AG10803 (cell line): ENCODE measurements around the gene ATP1A4.
A peak's percentile ranks its signal among the peaks of the same experiment; 100 is the strongest.

Source experiments
- DNase-seq: peaks from one replicate; pipeline ENCODE4 v3.0.0; 2010; ENCODE audit warnings: low read depth
- H3K4me3 ChIP-seq: 2 replicates; pipeline ENCODE4 v1.5.1; 2011; ENCODE audit warnings: mild to moderate bottlenecking, low read length, control low read depth
- TF ChIP-seq, protein P1 (sequence below): conservative IDR thresholded peaks from 2 replicates; pipeline ENCODE4 v1.5.1; 2011; ENCODE audit warnings: mild to moderate bottlenecking, low read length, control low read depth, inconsistent platforms

ATP1A4 gene

DNA sequence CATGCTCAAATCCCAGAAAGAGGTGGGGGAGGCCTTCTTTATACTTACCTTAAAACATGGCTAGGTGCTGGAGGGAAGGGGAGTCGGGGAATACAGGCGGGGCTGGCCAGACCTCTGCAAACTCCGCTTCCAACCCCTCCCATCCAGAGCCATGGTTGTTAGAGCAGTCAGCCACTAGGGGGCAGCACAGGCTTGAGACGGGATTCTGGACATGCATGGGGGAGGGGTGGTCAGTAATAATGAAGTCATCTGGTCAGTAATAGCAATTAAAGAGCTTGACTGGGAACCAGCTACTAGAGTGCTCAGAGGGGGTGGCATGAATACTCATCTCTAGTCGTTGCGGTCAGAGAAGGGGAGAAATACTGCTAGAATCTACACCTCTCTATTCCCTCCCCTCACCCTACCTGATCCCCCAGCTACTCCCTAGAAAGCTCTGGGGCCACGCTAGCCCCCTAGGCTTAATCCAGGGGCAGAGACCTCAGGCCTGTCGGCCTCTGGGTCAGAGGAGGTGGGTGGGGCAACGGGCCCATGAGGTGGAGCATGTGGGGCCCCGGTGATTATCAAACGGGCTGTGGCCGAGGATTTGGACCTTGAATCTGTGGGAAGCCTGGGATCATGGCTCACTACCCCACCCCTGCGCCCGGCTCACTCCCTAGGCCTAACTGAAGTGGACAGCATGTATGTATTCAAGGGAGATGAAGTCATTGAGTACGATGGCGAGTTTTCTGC is 41.9 kb downstream of the ATP1A4 start:
- H3K4me3 ChIP-seq: no peak overlapping the region
- peak; percentile 82 for DNase-seq
- TF ChIP-seq, protein P1, sequence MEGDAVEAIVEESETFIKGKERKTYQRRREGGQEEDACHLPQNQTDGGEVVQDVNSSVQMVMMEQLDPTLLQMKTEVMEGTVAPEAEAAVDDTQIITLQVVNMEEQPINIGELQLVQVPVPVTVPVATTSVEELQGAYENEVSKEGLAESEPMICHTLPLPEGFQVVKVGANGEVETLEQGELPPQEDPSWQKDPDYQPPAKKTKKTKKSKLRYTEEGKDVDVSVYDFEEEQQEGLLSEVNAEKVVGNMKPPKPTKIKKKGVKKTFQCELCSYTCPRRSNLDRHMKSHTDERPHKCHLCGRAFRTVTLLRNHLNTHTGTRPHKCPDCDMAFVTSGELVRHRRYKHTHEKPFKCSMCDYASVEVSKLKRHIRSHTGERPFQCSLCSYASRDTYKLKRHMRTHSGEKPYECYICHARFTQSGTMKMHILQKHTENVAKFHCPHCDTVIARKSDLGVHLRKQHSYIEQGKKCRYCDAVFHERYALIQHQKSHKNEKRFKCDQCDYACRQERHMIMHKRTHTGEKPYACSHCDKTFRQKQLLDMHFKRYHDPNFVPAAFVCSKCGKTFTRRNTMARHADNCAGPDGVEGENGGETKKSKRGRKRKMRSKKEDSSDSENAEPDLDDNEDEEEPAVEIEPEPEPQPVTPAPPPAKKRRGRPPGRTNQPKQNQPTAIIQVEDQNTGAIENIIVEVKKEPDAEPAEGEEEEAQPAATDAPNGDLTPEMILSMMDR: peak; percentile 95

DNA sequence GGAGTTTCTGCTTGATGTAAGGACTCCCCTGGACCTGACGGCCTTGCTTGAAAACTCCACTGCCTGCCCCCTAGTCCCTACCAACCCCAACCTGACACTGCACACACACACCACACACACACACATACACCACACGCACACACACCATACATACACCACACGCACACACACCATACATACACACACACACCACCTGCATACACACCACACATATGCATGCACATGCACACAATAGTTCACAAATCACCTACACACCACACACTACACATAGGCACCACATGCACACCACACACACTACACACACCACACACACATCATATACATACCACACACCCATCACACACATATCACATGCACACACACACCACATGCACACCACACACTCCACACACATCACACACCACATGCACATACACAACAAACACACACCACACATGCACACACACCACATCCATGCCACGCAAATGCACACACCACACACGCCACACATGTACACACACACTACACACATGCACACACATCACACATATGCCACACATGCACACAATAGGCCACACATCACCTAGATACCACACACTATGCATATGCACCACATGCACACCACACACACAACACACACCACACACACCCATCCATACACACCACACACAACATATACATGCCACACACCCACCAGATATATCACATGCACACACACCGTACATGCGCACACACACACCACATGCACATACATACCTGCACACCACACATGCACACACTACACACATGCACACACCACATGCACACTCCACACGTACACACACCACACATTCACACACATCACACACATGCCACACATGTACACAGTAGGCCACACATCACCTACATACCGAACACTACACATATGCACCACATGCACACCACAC is 42.7 kb downstream of the ATP1A4 start:
- TF ChIP-seq, protein P1: no peak
- DNase-seq: no peak
- H3K4me3 ChIP-seq: no peak overlapping the region

DNA sequence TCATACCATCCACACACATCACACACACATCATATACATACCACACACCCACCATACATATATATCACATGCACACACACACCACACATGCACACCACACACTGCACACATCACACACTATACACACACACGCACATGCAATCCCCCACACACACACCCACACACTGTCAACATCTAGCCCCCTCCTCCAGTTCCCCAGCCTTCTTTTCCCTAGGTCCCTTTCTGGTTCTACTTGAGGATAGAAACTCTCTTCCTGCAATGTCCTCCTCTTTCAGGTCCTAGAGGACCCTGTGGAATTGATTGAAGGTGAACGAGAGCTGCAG is 43.3 kb downstream of the ATP1A4 start:
- DNase-seq: no peak
- TF ChIP-seq, protein P1: no peak
- no peak overlapping the region for H3K4me3 ChIP-seq

DNA sequence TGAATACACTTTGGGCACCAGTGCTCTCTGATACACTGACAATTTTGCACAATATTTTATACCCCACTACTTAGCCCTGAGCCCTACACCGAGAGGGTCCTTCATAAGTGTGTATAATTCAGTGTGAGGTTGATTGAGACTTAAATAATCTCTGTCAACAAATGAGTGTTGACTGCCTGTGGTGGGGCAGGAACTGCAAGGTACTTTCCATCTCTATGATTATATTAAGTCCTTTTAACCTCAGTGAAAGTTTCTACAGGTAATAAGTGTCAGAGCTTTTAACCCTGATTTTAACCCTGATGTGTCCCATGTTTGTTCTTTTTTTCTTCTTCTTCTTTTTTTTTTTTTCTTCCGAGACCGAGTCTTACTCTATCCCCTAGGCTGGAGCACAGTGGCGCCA is 44.7 kb downstream of the ATP1A4 start:
- DNase-seq: no peak
- no peak overlapping the region for H3K4me3 ChIP-seq
- TF ChIP-seq, protein P1: no peak

DNA sequence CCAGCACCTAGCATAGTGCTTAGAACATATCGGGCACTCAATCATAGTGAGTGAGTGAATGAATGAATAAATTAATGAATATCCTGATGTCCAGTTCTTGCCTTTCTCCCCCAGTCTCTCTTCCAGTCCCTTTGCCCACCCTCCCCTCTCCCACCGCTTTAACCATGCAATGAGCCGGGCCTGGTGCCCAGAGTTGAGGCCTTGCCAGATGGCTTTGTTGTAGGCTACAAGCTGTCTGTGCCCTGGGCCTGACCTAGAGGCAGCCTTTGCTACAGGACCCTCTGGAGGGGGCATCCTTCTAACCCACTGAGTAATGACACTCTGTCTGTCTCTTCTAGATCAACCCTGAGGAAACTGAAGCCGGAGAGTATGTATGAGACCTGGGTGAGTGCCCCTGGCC is 45.8 kb downstream of the ATP1A4 start:
- DNase-seq: no peak
- TF ChIP-seq, protein P1: no peak
- no peak overlapping the region for H3K4me3 ChIP-seq

DNA sequence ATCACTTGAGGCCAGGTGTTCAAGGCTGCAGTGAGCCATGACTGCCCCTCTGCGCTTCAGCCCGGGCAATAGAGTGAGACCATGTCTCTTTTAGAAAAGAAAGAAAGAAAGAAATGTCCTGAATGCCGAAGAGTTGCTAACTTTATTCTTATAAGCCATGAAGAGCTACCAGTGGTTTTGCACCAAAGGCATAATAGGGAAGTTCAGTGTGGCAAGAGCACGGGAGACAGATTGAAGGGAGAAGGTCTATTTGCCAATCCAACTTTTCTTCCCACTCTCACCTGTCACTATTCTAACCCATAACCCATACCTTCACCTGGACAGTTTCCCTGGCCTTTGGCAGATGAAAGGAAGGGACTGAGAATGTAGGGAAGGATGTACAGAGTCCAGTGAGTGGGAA is 49.4 kb downstream of the ATP1A4 start:
- TF ChIP-seq, protein P1: no peak
- no peak overlapping the region for H3K4me3 ChIP-seq
- no peak for DNase-seq
